G401 (cell line): ENCODE data around the gene ILDR1. TPM values are rescaled to one million over a fixed set of nuclear protein-coding genes. Genes with fewer than 3 reads are reported as not detected.
"Not testable (repeated sequence)": the region's sequence is repeated elsewhere in the genome, so short reads cannot be mapped to it uniquely, and the experiment has no call there.

Experiments used
- DNase-seq: peaks from one replicate; pipeline ENCODE4 v3.0.0-alpha.2; 2015; ENCODE audit warnings: low spot score
- in situ Hi-C: cut with HindIII; loops from 2 replicates; pipeline ENCODE4 v1.10.0; 2016; ENCODE audit warnings: low sequenced_read_pairs, mixed read lengths
- total RNA-seq: library from RNA; depleted of rRNA; stranded (reverse); fragments of >200 nt; shearing (Covaris generic); gene quantifications from 2 replicates; pipeline ENCODE4 v1.2.3, GENCODE V29; 2014; rRNA removed

Gene ILDR1
- not detected in 2 replicates for total RNA-seq

DNA sequence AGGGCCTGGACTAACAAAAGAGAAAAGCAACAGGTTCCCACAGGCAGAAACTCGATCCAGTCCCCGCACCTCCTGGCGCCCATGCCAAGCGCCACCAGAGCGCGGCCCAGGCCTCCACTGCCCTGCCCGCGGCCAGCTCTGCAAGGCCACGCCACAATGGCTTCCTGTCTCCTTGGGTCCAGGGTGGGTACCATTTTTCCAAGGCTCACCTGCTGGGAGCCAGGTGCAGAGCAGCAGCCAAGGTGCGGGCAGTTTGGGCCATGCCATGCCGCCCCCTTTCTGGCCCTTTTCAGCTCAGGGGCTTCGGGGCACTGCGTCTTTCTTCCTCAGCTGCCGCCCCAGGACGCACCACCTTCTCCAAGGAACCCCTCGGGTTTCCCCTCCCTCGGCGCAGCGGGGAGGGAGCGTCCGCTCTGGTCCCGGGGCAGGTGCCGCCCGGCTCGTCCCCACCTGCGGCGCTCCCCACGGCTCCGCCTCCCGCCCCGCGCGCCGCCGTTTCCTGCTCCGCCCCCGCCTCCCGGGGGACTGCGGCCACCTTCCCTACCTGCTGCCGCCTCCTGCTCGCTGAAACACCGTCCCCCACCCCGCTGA lies at the start of gene ILDR1:
Gene ILDR1, minus strand, starts transcription at position 437 of the 591 bp plus-strand sequence. Its CDS starts 170 bp downstream, at position 267.
- DNase-seq = no peak
- in situ Hi-C loops = no loop called here

DNA sequence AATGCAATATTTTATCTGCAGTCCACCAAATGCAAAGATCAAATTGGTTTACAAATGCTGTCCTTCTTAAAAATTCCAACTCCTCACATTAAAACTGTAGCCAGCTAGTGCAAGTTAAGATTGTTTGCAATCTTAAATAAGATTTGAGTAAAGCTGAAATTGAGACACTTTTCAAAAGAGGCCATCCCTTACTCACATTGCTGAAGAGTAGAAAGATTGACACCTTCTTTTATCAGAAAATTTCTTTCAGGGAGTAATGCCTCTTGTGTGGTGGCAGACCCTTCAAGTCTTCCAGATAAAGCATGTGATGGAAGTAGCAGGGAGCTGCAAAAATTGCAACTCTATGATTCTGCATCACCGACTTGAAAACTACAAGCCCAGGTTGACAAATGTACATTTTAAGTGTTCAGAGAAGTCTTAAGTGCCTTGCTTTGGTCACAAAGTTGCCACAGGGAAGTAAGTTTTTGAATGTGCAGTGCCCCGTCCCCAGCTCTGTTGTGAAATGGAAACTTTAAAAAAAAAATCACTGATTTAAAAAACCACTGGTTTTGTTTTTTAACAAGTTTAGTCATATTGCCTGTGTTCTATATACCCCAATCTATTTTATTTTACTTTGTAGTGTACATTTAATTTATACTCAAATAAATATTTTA lies 45.7 kb upstream of the ILDR1 start:
- in situ Hi-C loops = no loop called here
- no peak for DNase-seq

DNA sequence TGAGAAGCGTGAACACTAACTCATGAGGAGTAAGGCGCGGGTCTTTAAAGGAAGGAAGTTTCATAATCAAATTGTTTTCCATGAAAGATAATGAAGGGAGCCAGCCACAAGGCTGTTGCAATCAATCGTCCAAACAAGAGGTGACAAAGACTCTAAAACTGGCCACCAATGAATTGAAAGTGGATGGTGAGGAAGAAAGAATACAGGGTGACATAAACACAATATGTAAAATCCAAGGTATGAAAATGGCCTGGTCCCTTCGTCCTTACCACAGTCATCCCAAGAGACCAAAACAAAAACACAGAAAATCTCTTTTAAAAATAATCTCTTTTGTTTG lies 45.1 kb upstream of the ILDR1 start:
- in situ Hi-C loops = no loop called here
- no peak for DNase-seq

DNA sequence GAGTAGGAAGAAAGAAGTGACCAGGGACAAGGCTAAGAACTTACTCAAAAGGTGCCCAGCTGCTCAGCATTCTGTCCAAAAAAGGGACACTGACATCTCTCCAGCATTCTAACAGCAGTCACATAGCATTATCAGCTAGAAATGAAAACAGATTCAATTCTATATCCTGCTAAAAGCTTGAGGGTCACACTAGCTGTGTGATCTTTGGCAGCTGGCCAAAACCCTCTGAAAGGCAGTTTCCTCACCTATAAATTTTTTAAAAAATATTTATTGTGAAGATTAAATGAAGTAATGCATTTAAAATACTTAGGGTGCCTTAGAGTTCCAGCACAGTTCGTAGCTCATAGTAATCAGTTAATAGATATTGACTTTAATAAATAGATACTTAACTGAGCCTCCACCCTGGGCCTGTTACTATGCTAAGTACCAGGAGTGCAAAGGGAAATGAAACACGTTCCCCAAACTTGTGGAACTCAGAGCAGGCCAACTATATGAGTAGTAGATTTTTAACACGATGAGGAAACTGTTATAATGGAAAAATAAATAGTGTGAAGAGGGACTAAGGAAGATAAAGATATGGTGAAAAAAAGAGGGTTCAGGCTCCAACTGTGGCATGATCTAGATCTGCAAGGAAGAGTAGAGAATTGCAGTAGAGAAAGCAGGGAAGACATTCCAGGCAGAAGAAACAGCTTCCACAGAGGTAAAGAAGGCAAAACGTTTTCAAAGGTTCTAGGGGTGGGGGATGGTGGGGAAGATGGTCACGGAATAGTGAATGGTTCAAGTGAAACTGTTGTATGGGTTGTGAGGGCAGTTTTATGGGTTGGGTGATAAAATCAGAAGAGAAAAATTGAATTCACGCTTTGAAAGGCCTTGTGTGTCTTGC lies 44.5 kb upstream of the ILDR1 start:
- DNase-seq = no peak
- in situ Hi-C loops = no loop called here

DNA sequence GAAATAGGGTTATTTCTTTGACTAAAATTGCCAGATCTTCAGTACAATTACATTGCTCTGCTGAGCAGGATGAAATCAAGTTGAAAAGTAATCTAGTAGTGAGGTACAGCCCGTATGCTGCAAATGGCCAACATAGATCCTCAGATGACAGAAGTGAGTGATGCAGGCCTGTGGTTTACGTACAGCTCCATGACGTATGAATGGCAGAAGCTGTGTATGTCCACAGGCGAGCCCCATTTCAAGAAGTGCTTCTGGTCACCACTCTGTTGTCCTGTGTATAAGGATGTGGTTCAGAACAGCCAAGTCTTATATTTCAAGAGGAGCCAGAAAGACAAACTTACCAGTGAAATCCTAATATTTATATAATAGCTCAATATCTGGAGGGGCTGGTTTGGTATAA lies 42.3 kb upstream of the ILDR1 start:
- DNase-seq = no peak
- in situ Hi-C loops = no loop called here

DNA sequence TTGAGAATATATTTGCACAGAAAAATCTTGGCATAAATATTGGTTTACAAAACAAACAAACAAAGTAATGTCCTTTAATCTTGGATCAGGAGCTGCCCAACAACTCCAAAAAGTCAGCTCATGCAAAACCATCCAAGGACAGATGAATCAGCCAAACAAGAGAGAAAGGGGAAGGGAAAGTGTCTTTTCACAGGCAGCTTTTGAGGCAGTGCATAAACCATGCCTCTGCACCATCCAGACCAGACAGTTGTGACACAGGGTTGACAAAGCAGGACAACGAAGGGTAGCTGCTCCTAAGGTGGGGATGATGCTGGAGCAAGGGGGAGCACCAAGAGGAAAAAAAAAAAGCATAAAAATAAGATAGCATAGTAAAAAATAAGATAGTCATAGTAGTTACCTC lies 41.9 kb upstream of the ILDR1 start:
- in situ Hi-C loops = no loop called here
- no peak for DNase-seq

DNA sequence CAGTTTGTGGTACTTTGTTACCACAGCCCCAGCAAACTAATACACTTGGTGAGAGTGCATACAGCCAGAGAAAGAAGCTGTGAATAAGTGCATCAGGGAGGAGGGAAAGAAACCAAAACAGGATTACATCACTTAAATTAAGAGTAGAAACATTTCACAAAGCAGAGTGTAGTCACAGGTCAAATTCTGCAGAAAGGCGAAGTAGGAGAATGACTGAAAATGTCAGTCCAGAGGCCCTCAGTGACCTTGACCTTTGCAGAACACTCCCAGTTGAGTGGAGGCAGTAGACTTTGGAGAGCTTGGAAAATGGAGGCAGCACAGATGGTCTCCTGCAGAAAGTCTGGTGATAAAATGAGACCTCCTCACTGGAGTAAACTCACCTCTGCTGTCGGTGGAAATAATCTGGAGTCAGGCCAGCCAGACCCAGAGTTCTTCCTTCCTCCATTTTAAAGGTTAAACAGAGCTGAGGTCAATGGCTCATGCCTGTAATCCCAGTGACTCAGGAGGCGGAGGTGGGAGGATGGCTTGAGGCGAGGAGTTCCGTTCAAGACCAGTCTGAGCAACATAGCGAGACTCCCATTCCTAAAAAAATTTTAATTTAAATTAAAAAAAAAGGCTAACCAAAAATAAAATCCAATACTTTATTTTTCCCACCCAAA lies 38.1 kb upstream of the ILDR1 start:
- in situ Hi-C loops = no loop called here
- no peak for DNase-seq

DNA sequence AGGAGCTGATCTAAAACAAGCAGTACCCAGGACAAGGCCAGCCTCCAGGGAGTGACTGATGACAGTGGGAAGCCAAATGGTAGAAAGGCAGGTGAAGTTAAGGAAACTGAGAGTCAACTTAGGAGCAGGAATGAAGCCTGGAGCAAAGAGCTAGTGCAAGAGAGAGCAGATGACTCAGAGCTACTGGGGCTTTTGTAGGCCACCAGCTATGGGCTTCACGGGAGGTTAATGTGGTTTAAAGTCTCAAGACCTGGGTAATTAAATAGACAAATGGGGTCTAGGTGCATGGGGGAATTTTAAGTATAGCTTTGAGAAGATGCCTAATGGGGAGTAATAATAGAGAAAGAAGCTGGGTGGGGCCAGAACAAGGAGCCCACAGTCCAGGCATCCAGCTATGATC lies 36.2 kb upstream of the ILDR1 start:
- DNase-seq = no peak
- in situ Hi-C loops = no loop called here

DNA sequence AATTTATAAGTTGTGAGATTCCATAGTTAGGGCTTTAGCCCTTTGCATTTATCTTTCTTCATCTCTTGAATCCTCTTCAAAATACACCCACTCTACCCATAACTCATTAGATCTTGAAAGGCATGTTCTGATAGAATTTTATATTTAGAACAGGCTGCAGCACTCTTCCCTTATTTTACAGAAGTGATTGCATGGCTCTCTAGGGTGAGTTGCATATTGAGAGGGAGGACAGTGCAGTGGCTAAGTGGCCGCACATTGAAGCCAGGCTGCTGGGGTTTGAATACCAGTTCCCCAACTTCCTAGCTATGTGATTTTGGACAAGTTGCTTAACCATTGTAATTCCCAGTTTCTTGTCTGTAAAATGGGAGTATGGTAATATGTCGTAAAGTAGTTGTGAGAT lies 35.6 kb upstream of the ILDR1 start:
- DNase-seq = no peak
- in situ Hi-C loops = no loop called here

DNA sequence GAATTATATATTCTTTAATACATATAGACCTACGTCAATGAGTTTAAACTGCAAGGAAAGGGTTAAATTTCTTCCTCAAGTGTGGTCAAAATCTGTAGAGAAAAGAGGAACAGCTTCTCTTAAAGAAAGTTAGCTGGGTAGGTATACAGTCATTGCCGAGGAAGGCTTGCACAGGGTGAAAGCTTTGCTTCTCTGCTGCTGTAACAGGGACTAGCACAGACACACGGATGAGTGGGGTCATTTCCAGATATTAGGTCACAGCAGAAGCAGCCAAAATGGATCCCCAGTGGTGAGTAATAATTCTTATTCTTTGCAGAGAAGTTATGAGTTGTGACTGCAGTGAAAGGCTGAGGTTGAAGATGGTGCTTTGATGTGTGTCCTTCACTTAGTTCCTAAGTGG lies 33.2 kb upstream of the ILDR1 start, which contains the start of gene CD86:
Gene CD86, plus strand, starts transcription at position 148 of the 400 bp plus-strand sequence. Its CDS starts 128 bp downstream, at position 276.
- no peak for DNase-seq
- in situ Hi-C loops = no loop called here

DNA sequence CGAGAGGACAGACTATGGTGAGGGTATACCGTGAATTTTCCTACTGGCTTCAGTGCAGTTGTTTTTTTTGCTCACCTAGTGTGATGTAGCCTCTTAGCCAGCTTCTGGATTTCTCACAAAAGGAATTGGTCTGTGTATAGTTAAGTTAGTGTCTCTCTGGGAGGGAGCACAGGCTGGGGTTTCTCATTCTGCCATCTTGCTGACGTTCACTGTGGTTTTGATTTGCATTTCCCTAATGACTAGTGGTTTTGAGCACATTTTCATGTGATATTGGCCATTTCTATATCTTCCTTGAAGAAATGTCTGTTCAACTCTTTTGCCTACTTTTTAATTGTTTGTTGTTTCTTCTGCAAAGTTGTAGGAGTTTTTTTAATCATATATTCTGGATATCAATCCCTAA lies 30.9 kb upstream of the ILDR1 start:
- in situ Hi-C loops = no loop called here
- DNase-seq = no peak

DNA sequence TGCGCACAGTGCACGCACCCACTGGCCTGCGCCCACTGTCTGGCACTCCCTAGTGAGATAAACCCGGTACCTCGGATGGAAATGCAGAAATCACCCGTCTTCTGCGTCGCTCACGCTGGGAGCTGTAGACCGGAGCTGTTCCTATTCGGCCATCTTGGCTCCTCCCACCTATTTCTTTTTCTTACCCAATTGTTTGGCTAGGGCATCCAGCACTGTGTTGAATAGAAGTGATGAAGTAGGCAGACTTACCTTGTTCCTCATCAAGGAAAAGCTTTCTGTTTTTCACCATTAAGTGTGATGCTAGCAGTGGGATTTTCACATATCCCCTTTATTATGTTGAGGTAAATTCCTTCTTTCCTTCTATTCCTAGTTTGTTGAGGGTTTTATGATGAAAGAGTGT lies 25.7 kb upstream of the ILDR1 start:
- in situ Hi-C loops, DNase-seq: not testable (repeated sequence)

DNA sequence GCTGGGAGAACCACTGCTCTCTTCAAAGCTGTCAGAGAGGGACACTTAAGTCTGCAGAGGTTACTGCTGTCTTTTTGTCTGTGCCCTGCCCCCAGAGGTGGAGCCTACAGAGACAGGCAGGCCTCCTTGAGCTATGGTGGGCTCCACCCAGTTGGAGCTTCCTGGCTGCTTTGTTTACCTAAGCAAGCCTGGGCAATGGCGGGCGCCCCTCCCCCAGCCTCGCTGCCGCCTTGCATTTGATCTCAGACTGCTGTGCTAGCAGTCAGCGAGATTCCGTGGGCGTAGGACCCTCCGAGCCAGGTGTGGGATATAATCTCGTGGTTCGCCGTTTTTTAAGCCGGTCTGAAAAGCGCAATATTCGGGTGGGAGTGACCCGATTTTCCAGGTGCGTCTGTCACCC lies 25.2 kb upstream of the ILDR1 start:
- DNase-seq, in situ Hi-C loops: not testable (repeated sequence)

DNA sequence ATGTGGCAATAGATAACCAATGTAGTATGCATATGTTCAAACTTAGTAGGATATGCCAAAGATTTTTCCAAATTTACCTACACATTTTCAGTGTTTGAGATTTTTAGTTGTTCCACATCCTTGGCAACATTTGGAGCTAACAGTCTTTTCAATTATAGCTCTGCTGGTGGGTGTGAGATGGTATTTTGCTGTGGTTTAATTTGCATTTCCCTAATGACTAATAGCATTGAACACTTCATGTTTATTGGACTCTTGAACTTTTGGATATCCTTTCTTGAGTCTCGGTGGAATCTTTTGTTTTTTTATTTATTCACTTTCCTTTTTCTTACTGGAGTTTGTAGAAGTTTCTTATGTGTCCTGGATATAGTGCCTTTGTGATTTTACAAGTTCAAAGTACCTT lies 11.0 kb upstream of the ILDR1 start:
- DNase-seq = no peak
- in situ Hi-C loops = no loop called here

DNA sequence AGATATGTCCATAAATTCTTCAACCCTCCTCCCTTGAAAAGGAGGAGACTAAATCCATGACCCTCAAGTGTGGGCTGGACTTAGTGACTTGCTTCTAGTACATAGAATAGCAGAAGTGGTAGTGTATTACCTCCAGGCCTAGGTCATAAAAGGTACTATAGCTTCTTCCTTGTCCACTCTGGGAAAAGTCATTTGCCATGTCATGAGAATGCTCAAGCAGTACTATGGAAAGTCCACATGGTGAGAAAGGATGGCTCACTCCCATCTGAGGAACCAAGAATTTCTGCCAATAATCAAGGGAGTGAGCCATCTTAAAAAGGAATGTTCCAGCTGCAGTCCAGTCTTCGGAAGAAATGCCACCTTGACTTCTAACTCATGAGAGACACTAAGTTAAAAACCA lies 10.5 kb upstream of the ILDR1 start:
- in situ Hi-C loops = no loop called here
- DNase-seq = no peak

DNA sequence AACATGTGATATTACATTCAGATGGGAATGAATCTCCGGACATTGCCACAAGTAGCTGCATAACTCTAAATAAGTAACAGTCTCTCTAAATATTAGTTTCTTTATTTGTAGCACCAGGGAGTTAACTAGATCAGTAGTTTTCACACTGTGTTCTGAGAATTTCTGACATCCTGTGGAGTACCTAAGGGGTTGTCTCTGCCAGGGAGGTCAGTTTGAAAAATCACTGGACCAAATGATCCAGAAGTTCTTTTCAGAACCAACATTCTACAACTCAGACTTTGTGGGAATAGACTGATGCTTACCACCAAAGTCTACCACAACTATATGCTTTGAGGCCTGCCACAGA lies 9.0 kb upstream of the ILDR1 start:
- in situ Hi-C loops = no loop called here
- DNase-seq = no peak

DNA sequence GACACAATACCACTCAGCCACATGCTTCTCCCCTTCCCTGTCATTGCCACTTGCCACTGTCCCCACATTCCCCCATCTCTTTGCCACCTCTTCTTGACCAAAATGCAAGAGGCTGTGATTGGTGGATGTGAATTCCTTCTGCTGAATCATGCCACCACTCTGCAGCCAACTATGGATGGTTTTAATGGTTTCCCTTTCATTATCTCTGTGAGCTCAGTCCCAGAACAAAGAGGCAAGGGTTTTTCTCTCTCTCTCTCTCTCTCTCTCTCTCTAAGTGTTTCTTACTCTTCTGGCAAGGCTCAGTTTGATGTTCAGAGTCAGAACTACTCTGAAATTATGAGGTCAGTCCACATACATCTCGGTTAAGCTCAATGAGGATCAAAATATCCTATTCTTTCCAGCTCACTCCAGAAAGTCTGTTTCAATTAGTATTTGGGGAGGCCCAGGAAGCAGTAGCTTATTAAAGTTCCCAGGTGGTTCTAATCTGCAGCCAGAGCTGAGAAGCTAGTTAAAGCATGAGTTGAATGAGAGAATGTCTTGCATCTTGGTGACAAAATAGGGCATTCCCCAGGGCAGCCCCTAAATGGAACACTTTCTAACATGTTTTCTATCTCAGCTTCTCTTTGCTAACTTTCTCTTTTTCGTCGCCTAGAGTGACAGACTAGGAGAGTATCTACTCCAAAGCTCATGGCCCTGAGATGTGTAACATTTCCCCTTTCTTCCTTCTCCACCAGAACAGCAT lies 8.5 kb upstream of the ILDR1 start:
- in situ Hi-C loops = no loop called here
- no peak for DNase-seq

DNA sequence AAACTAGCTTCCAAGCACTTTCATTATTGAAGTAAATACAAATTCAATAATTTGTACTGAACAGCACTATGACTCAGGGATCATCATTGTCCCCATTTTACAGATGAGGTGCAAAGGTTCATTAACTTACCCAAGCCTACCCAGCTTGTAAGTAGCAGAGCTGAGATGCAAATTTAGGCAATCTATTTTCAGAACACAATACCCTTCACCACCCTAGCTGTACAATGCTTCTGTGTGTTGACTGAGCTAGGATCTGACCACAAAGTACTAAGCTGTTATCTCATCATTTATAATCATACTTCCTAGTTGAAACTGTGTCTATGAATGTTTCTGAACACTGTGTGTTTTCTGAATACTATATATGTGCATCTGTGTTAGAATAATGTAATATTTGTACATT lies 3.2 kb upstream of the ILDR1 start:
- no peak for DNase-seq
- in situ Hi-C loops = no loop called here

DNA sequence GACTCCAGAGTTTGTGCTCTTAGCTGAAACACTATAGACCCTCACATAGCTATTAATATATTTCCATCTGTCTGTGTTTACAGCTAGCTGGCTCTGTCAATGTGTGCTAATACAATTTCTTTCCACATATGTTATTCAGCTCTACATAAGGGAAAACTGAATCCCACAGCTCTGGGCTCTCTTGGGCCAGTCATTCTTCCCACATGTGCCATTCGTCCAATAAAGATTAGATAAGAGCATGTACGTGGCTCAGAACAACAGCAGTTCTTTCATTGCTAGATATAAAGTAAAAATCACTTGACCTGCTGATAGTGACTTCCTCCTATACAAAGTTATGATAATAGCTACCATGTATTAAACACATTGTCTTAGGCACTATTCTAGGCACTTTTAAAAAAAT lies 2.8 kb upstream of the ILDR1 start:
- DNase-seq = no peak
- in situ Hi-C loops = no loop called here
